HEK293 (cell line): ENCODE measurements around the gene ZNF543.

Experiments used
- CTCF ChIA-PET: fragments of 350-600 bp; formaldehyde crosslinking; extraction: SDS; loops from one replicate; lab custom pipeline; 2021; ENCODE audit warnings: antibody characterized with exemption; lab: Yijun Ruan, JAX
- POLR2A ChIA-PET: fragments of 300-600 bp; formaldehyde crosslinking; extraction: SDS; loops from one replicate; lab custom pipeline; 2020; ENCODE audit warnings: antibody characterized with exemption, inconsistent platforms; lab: Yijun Ruan, JAX
- H3K27ac ChIP-seq: fragments of 200-500 bp; sonication (Bioruptor generic); 2 replicates; pipeline ENCODE4 v1.5.1; 2014; ENCODE audit warnings: low read depth, low read length, control low read depth, inconsistent platforms; ENCODE audit errors: extremely low read depth
- H3K36me3 ChIP-seq, 2 experiments: fragments of 200-500 bp in 1 of 2; sonication (Bioruptor generic) in 1 of 2; 1 replicate in 1 of 2; 2 replicates in 1 of 2; pipeline ENCODE4 v1.5.1; 2014 to 2017; ENCODE audit warnings: inconsistent platforms in 2 of 2, low read length in 2 of 2; ENCODE audit not compliant: control insufficient read depth in 2 of 2, insufficient read depth in 1 of 2
- H3K4me1 ChIP-seq: fragments of 200-500 bp; sonication (Bioruptor generic); 2 replicates; pipeline ENCODE4 v1.5.1; 2014; ENCODE audit warnings: mild to moderate bottlenecking, low read length, inconsistent platforms; ENCODE audit not compliant: control insufficient read depth, insufficient read depth
- H3K4me3 ChIP-seq: 2 replicates; pipeline ENCODE4 v1.5.1; 2011; ENCODE audit warnings: low read depth, mild to moderate bottlenecking, control low read depth, low read length, moderate library complexity
- H3K9me3 ChIP-seq: fragments of 200-500 bp; sonication (Bioruptor generic); 2 replicates; pipeline ENCODE4 v1.5.1; 2014; ENCODE audit warnings: low read depth, low read length, inconsistent platforms; ENCODE audit not compliant: control insufficient read depth, insufficient read depth
- PRDM10 ChIP-seq: fragments of 450-650 bp; formaldehyde crosslinking; IDR thresholded peaks from 2 replicates; pipeline ENCODE4 v1.5.1; 2016; ENCODE audit warnings: missing biosample characterization, missing genetic modification characterization
- SP3 ChIP-seq: fragments of 450-650 bp; formaldehyde crosslinking; IDR thresholded peaks from 2 replicates; pipeline ENCODE4 v1.5.1; 2016; ENCODE audit warnings: missing biosample characterization, missing genetic modification characterization
- SP7 ChIP-seq: fragments of 450-650 bp; formaldehyde crosslinking; IDR thresholded peaks from 2 replicates; pipeline ENCODE4 v1.5.1; 2016; ENCODE audit warnings: missing biosample characterization, missing genetic modification characterization
- ZBTB20 ChIP-seq: fragments of 450-650 bp; formaldehyde crosslinking; IDR thresholded peaks from 2 replicates; pipeline ENCODE4 v1.5.1; 2016; ENCODE audit warnings: missing biosample characterization, missing genetic modification characterization
- ZFHX2 ChIP-seq: fragments of 450-650 bp; formaldehyde crosslinking; conservative IDR thresholded peaks from 2 replicates; pipeline ENCODE4 v1.5.1; 2016; ENCODE audit warnings: missing biosample characterization, missing genetic modification characterization
- ZFP69B ChIP-seq: fragments of 450-650 bp; formaldehyde crosslinking; IDR thresholded peaks from 2 replicates; pipeline ENCODE4 v1.5.1; 2016; ENCODE audit warnings: missing biosample characterization, missing genetic modification characterization
- ZNF140 ChIP-seq: fragments of 450-650 bp; formaldehyde crosslinking; IDR thresholded peaks from 2 replicates; pipeline ENCODE4 v1.5.1; 2016; ENCODE audit warnings: missing biosample characterization, missing genetic modification characterization
- ZNF18 ChIP-seq: fragments of 450-650 bp; formaldehyde crosslinking; IDR thresholded peaks from 2 replicates; pipeline ENCODE4 v1.5.1; 2016; ENCODE audit warnings: missing biosample characterization, missing genetic modification characterization
- ZNF223 ChIP-seq: fragments of 450-650 bp; formaldehyde crosslinking; IDR thresholded peaks from 2 replicates; pipeline ENCODE4 v1.5.1; 2016; ENCODE audit warnings: missing biosample characterization, missing genetic modification characterization
- ZNF324 ChIP-seq: fragments of 450-650 bp; formaldehyde crosslinking; IDR thresholded peaks from 2 replicates; pipeline ENCODE4 v1.5.1; 2016; ENCODE audit warnings: missing biosample characterization, missing genetic modification characterization
- ZNF354C ChIP-seq: fragments of 450-650 bp; formaldehyde crosslinking; IDR thresholded peaks from 2 replicates; pipeline ENCODE4 v1.5.1; 2016; ENCODE audit warnings: missing biosample characterization, missing genetic modification characterization, low read depth, borderline replicate concordance
- ZNF629 ChIP-seq: fragments of 450-650 bp; formaldehyde crosslinking; IDR thresholded peaks from 2 replicates; pipeline ENCODE4 v1.5.1; 2017; ENCODE audit warnings: missing biosample characterization, missing genetic modification characterization
- ZNF658 ChIP-seq: fragments of 450-650 bp; formaldehyde crosslinking; IDR thresholded peaks from 2 replicates; pipeline ENCODE4; 2016; ENCODE audit warnings: missing biosample characterization, missing genetic modification characterization
- ZNF692 ChIP-seq: fragments of 450-650 bp; formaldehyde crosslinking; IDR thresholded peaks from 2 replicates; pipeline ENCODE4 v1.5.1; 2016; ENCODE audit warnings: missing biosample characterization, missing genetic modification characterization
- ZNF785 ChIP-seq: fragments of 450-650 bp; formaldehyde crosslinking; IDR thresholded peaks from 2 replicates; pipeline ENCODE4 v1.5.1; 2016; ENCODE audit warnings: missing biosample characterization, missing genetic modification characterization
- ZNF843 ChIP-seq: fragments of 450-650 bp; formaldehyde crosslinking; IDR thresholded peaks from 2 replicates; pipeline ENCODE4 v1.5.1; 2016; ENCODE audit warnings: missing biosample characterization, missing genetic modification characterization
- ZSCAN30 ChIP-seq: fragments of 450-650 bp; IDR thresholded peaks from 2 replicates; pipeline ENCODE4 v1.5.1; 2018; ENCODE audit warnings: missing biosample characterization, mild to moderate bottlenecking, missing genetic modification characterization, moderate library complexity
- TF ChIP-seq, protein P1 (sequence below): fragments of 450-650 bp; formaldehyde crosslinking; optimal IDR thresholded peaks from 2 replicates; pipeline ENCODE3; 2016; ENCODE audit warnings: missing biosample characterization, mild to moderate bottlenecking, missing genetic modification characterization
- TF ChIP-seq, protein P2 (sequence below): fragments of 450-650 bp; formaldehyde crosslinking; conservative IDR thresholded peaks from 2 replicates; pipeline ENCODE4 v1.5.1; 2016; ENCODE audit warnings: low read depth, missing biosample characterization, missing genetic modification characterization
- TF ChIP-seq, protein P3 (sequence below): fragments of 450-650 bp; formaldehyde crosslinking; IDR thresholded peaks from 2 replicates; pipeline ENCODE4 v1.5.1; 2016; ENCODE audit warnings: missing biosample characterization, missing genetic modification characterization, low read depth

The ZNF543 gene

GRCh38 chr19:57362419-57362818 lies 42.1 kb downstream of the ZNF543 start (continued):
- TF ChIP-seq ZNF18 (tag by site-specific recombination) (no peak), ZNF658 (tag by site-specific recombination) (no peak)
- TF ChIP-seq, all 188 proteins: peak for 0

DNA sequence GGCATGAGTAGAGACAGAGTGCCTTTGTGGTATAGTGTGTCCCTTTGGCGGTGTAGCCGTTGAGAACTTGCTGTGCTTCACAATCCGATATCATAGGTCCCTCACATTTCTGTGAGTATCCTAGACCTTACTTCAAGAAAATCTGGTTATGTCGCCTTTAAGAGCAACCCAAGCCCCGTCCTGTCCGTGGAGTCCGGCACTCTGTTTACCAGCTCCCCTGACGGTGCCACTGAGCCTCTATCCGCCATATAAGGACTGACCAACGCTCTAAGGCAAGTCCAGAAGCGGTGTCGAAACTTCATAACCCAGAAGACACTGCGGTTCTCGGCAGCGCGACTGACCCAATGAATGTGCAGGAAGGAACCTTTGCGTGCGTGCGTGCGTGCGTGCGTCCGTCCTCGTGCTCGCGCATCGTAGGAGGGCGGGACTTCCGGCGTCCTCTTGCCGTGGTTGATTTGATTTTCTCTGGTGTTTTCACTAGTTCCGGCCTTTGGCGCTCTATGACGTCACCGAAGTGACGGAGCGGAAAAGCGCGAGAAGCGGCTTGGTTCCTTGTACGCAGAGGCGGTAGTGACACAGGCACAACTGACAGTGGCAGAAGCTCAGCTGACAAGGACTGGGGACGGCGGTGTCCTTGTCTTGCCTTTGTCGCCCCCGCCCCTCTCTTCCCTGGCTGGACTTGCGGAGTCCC lies 42.9 kb downstream of the ZNF543 start, which contains the start of the genes TRAPPC2B and ZNF547:
TSS of gene TRAPPC2B (plus strand) at position 555 of the 691 bp plus-strand sequence. CDS start 1,283 bp downstream, outside the sequence.
TSS of gene ZNF547 (plus strand) at position 555 of the 691 bp plus-strand sequence. CDS start 5,005 bp downstream, outside the sequence.
- peak within 1 kb of the TSS; percentile 54 for H3K27ac ChIP-seq
- H3K4me3 ChIP-seq, result peak within 1 kb of the TSS; percentile 86
- H3K4me1 ChIP-seq, result peaks cover 4% of the 10 kb centered on the region; the same call in 1 of the 2 replicates
- no peaks in the 10 kb centered on the region for H3K9me3 ChIP-seq
- H3K36me3 ChIP-seq, result peaks cover 11 to 17% of the 10 kb centered on the region in 2 experiments
- POLR2A ChIA-PET, result interaction anchor here (0.6 to 2.2 kb wide), 9 partner anchors 9 to 787 kb away, joined by 3 to 29 read pairs (median 4); partner anchors contain the start of genes ZNF304, ZNF329, ZNF548 and ZNF552
- CTCF ChIA-PET, result no interaction called here
- no peak for TF ChIP-seq ZNF140
- TF ChIP-seq PRDM10, result 0 out of 2 replicates have a peak, but pooled peaks have one; percentile 32
- TF ChIP-seq ZNF629, result peak; percentile 100
- TF ChIP-seq SP3 (tag by site-specific recombination), result peak; percentile 77
- TF ChIP-seq ZFHX2 (tag by site-specific recombination), result peak; percentile 38; the same call in 1 of the 2 replicates
- TF ChIP-seq ZSCAN30 (tag by site-specific recombination), result no peak
- peak; percentile 14; the same call in 1 of the 2 replicates for TF ChIP-seq ZNF692 (tag by site-specific recombination)
- TF ChIP-seq ZNF843 (tag by site-specific recombination), result no peak
- TF ChIP-seq, protein P1, sequence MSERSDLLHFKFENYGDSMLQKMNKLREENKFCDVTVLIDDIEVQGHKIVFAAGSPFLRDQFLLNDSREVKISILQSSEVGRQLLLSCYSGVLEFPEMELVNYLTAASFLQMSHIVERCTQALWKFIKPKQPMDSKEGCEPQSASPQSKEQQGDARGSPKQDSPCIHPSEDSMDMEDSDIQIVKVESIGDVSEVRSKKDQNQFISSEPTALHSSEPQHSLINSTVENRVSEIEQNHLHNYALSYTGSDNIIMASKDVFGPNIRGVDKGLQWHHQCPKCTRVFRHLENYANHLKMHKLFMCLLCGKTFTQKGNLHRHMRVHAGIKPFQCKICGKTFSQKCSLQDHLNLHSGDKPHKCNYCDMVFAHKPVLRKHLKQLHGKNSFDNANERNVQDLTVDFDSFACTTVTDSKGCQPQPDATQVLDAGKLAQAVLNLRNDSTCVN (tag by site-specific recombination), result peak; percentile 97
- TF ChIP-seq, protein P2, sequence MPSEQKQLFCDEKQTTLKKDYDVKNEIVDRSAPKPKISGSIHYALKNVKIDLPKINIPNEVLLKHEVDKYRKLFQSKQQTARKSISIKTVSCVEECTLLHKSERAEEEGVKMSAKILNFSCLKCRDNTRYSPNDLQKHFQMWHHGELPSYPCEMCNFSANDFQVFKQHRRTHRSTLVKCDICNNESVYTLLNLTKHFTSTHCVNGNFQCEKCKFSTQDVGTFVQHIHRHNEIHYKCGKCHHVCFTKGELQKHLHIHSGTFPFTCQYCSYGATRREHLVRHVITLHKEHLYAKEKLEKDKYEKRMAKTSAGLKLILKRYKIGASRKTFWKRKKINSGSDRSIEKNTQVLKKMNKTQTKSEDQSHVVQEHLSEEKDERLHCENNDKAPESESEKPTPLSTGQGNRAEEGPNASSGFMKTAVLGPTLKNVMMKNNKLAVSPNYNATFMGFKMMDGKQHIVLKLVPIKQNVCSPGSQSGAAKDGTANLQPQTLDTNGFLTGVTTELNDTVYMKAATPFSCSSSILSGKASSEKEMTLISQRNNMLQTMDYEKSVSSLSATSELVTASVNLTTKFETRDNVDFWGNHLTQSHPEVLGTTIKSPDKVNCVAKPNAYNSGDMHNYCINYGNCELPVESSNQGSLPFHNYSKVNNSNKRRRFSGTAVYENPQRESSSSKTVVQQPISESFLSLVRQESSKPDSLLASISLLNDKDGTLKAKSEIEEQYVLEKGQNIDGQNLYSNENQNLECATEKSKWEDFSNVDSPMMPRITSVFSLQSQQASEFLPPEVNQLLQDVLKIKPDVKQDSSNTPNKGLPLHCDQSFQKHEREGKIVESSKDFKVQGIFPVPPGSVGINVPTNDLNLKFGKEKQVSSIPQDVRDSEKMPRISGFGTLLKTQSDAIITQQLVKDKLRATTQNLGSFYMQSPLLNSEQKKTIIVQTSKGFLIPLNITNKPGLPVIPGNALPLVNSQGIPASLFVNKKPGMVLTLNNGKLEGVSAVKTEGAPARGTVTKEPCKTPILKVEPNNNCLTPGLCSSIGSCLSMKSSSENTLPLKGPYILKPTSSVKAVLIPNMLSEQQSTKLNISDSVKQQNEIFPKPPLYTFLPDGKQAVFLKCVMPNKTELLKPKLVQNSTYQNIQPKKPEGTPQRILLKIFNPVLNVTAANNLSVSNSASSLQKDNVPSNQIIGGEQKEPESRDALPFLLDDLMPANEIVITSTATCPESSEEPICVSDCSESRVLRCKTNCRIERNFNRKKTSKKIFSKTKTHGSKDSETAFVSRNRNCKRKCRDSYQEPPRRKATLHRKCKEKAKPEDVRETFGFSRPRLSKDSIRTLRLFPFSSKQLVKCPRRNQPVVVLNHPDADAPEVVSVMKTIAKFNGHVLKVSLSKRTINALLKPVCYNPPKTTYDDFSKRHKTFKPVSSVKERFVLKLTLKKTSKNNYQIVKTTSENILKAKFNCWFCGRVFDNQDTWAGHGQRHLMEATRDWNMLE (tag by site-specific recombination), result peak; percentile 93
- peak; percentile 20; the same call in 1 of the 2 replicates for TF ChIP-seq ZNF324 (tag by site-specific recombination)
- peak; percentile 78 for TF ChIP-seq SP7 (tag by site-specific recombination)
- no peak for TF ChIP-seq ZNF785 (tag by site-specific recombination)
- TF ChIP-seq ZNF354C, result no peak
- peak; percentile 16; the same call in 1 of the 2 replicates for TF ChIP-seq ZBTB20 (tag by site-specific recombination)
- no peak for TF ChIP-seq ZFP69B (tag by site-specific recombination)
- TF ChIP-seq, protein P3, sequence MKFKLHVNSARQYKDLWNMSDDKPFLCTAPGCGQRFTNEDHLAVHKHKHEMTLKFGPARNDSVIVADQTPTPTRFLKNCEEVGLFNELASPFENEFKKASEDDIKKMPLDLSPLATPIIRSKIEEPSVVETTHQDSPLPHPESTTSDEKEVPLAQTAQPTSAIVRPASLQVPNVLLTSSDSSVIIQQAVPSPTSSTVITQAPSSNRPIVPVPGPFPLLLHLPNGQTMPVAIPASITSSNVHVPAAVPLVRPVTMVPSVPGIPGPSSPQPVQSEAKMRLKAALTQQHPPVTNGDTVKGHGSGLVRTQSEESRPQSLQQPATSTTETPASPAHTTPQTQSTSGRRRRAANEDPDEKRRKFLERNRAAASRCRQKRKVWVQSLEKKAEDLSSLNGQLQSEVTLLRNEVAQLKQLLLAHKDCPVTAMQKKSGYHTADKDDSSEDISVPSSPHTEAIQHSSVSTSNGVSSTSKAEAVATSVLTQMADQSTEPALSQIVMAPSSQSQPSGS (tag by site-specific recombination), result peak; percentile 100
- 0 out of 2 replicates have a peak, but pooled peaks have one; percentile 26 for TF ChIP-seq ZNF223
